ENCODE measurements around the gene MED27. TPM values are rescaled to one million over a fixed set of nuclear protein-coding genes. Genes with fewer than 3 reads are reported as not detected.

Gene MED27
- total RNA-seq, 1 donor from 2014 or later, result 25.1 TPM

- Mint-ChIP-seq H3K4me1 (ENCODE audit: low read depth) (no peaks in the 10 kb centered on the region), H3K27me3 (no peaks in the 10 kb centered on the region), H3K27ac (no peak overlapping the region), H3K36me3 (ENCODE audit: insufficient read depth) (peaks cover 4% of the 10 kb centered on the region), H3K9me3 (ENCODE audit: low read depth) (no peaks in the 10 kb centered on the region), H3K4me3 (ENCODE audit: low read depth) (no peak overlapping the region)
- no peak for DNase-seq (ENCODE audit: low spot score, unreplicated experiment)
- TF ChIP-seq, protein P1, sequence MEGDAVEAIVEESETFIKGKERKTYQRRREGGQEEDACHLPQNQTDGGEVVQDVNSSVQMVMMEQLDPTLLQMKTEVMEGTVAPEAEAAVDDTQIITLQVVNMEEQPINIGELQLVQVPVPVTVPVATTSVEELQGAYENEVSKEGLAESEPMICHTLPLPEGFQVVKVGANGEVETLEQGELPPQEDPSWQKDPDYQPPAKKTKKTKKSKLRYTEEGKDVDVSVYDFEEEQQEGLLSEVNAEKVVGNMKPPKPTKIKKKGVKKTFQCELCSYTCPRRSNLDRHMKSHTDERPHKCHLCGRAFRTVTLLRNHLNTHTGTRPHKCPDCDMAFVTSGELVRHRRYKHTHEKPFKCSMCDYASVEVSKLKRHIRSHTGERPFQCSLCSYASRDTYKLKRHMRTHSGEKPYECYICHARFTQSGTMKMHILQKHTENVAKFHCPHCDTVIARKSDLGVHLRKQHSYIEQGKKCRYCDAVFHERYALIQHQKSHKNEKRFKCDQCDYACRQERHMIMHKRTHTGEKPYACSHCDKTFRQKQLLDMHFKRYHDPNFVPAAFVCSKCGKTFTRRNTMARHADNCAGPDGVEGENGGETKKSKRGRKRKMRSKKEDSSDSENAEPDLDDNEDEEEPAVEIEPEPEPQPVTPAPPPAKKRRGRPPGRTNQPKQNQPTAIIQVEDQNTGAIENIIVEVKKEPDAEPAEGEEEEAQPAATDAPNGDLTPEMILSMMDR (IDR thresholded peaks at IDR 0.05; ENCODE audit: unreplicated experiment), result no peak
Measured at GRCh38 chr9:131891598-131891997, 188.1 kb downstream of the MED27 start.

DNA sequence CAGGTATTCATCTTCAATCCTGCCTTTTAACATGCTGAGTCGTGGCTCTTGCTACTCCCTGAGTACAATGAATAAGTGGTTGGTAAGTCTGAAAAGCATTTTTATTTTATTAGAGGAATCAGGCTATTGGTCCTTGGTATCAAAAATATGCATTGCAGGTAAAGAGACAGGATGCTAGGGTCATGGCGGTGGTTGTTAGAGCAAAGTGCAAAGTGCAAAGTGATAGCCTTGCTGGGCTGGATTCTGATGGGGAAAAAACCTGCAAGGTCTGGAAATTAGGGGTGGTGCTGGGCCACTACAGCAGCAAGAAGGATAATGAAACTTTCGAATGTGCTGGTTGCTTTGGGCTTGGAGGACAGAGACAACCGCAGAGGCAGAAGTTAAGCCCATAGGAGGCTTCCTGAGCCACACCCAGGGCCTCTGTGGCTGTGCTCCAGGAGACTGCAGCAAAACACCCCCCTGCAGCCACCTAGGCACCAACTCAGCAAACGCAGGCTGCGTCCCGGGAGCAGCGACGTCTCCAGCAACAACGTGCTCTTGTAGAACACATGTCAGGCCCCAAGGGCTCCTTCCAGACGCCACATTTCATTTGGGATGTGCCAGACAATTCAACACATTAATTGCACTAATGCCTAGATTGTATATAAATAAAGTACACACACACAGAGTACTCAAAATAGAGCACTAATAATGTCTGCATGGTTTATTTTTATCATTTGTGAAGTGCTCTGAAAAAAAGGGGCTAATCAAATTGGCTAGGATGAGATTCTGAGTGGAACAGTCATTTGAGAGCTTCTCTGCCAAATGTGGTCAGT, 190.0 kb downstream of the MED27 start:
- H3K27me3 Mint-ChIP-seq, result no peaks in the 10 kb centered on the region
- H3K36me3 Mint-ChIP-seq (ENCODE audit: insufficient read depth), result peaks cover 4% of the 10 kb centered on the region
- no peak overlapping the region for H3K27ac Mint-ChIP-seq
- no peak for DNase-seq (ENCODE audit: low spot score, unreplicated experiment)
- no peaks in the 10 kb centered on the region for H3K9me3 Mint-ChIP-seq (ENCODE audit: low read depth)
- H3K4me1 Mint-ChIP-seq (ENCODE audit: low read depth), result no peaks in the 10 kb centered on the region
- no peak overlapping the region for H3K4me3 Mint-ChIP-seq (ENCODE audit: low read depth)
- TF ChIP-seq, protein P1 (IDR thresholded peaks at IDR 0.05; ENCODE audit: unreplicated experiment), result no peak

GRCh38 chr9:131888923-131889322, 190.7 kb downstream of the MED27 start:
- Mint-ChIP-seq H3K4me3 (ENCODE audit: low read depth) (no peak overlapping the region), H3K4me1 (ENCODE audit: low read depth) (no peaks in the 10 kb centered on the region), H3K27ac (no peak overlapping the region)

DNA sequence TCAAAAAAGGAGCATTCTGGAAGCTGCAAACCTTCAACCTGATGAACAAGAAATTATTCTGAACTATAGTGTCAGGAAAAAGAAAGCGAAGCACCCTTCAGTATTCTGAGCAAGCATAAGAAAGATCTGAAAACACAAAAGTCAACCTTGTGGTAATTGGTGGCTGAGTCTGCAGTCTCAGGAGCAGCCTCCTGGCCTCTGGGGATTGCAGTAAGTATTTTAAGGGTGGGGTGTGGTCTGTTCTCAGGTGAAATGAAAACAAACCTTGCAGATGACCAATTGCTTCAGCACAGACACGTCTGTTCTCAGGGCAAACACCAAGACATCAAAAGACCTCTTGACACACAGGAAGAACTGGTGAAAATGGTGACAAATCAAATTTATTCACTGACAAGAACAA, 192.0 kb downstream of the MED27 start:
- Mint-ChIP-seq H3K4me1 (ENCODE audit: low read depth) (no peaks in the 10 kb centered on the region), H3K27me3 (no peaks in the 10 kb centered on the region), H3K36me3 (ENCODE audit: insufficient read depth) (peaks cover 4% of the 10 kb centered on the region), H3K4me3 (ENCODE audit: low read depth) (no peak overlapping the region), H3K9me3 (ENCODE audit: low read depth) (no peaks in the 10 kb centered on the region), H3K27ac (no peak overlapping the region)
- DNase-seq (ENCODE audit: low spot score, unreplicated experiment), result no peak
- TF ChIP-seq, protein P1 (IDR thresholded peaks at IDR 0.05; ENCODE audit: unreplicated experiment), result no peak

More at GRCh38 chr9:131888923-131889322, 190.7 kb downstream of the MED27 start:
- Mint-ChIP-seq H3K9me3 (ENCODE audit: low read depth) (no peaks in the 10 kb centered on the region), H3K27me3 (no peaks in the 10 kb centered on the region), H3K36me3 (ENCODE audit: insufficient read depth) (peaks cover 4% of the 10 kb centered on the region)
- no peak for DNase-seq (ENCODE audit: low spot score, unreplicated experiment)
- TF ChIP-seq, protein P1 (IDR thresholded peaks at IDR 0.05; ENCODE audit: unreplicated experiment), result no peak

DNA sequence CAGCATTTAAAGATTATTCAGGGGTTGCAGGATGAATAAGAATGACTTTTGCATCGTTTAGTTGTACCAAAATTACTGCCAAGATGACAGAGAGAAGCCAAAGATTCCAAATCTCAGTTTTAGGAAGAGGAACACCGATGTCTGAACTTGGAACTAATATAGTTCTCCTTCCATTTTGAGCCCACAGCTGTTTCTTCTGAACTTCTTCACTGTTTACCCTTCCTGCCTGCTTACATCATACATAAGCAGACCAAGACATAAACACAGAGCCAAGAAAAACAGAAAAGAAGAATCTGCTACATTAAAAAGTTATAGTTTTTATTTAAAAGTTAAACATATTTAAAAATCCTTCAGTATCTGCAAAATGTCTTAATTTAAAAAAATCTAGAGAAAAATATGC, 192.8 kb downstream of the MED27 start:
- H3K27ac Mint-ChIP-seq, result no peak overlapping the region

More for the DNA sequence above, 192.8 kb downstream of the MED27 start:
- TF ChIP-seq, protein P1 (IDR thresholded peaks at IDR 0.05; ENCODE audit: unreplicated experiment), result no peak
- DNase-seq (ENCODE audit: low spot score, unreplicated experiment), result no peak
- Mint-ChIP-seq H3K9me3 (ENCODE audit: low read depth) (no peaks in the 10 kb centered on the region), H3K4me1 (ENCODE audit: low read depth) (no peaks in the 10 kb centered on the region), H3K4me3 (ENCODE audit: low read depth) (no peak overlapping the region), H3K27me3 (no peaks in the 10 kb centered on the region), H3K36me3 (ENCODE audit: insufficient read depth) (peaks cover 4% of the 10 kb centered on the region)

Data from progenitor cell of endocrine pancreas (in vitro differentiated cells).